ENCODE data around the gene CERS2. TPM values are rescaled to one million over a fixed set of nuclear protein-coding genes. Genes with fewer than 3 reads are reported as not detected.

The CERS2 gene
- total and polyA plus RNA-seq, 2 of the 13 experiments (the other 11 are each of a cell fraction or from before 2014, with no cell fraction given): 269 to 298 TPM

DNA sequence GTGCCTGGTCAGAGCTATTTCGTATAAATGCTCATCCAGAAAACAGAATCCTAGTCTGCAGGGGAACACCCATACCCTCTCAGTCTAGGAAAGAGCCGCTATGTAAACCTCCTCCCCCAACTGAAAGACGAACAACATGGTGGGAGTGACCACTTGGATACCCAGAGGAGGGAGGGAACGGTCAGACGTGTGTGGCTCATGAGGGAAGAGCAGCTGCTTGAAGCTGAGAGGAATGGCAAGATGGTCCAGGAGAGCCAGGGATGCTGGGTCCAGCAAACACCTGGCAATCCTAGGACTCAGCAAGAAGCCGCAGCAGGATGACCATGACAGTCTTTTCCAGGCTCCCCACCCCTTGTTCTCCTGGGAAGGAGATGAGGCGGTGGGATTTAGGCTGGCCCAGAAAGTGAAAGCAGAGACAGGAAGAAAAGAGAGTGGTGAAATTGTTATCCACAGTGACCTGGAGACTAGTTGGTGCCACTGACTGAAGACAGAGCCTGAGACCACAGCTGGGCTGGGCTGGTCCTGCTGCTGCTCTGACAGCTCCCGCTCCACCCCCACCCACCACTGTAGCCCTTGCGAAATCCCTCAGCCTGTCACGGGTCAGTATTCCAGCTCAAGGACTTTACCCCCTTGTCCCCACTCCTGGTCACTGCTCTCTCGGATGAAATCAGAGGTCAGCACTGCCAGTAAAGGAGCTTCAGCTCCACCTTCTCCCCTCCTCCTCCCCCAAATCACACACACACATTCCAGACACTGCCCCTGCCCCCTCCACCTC is 3.6 kb downstream of the CERS2 start (continued):
- peak; percentile 96 for TF ChIP-seq NR2C2 (CRISPR knock-in tag; IDR thresholded peaks at IDR 0.05; ENCODE audit: borderline replicate concordance)
- TF ChIP-seq NFE2L2 (IDR thresholded peaks at IDR 0.05; ENCODE audit: low read length): no peak
- no peak for TF ChIP-seq NFYC (CRISPR knock-in tag; IDR thresholded peaks at IDR 0.05)
- 0 out of 2 replicates have a peak, but pooled peaks have one; percentile 39 for TF ChIP-seq HOXD1 (CRISPR knock-in tag; IDR thresholded peaks at IDR 0.05)
- peak; percentile 60; the same call in 1 of the 2 replicates for TF ChIP-seq ZNF878 (CRISPR knock-in tag; IDR thresholded peaks at IDR 0.05)
- TF ChIP-seq ZFP36L1 (CRISPR knock-in tag; IDR thresholded peaks at IDR 0.05): no peak
- peak; percentile 70 for TF ChIP-seq BCL6 (CRISPR knock-in tag; IDR thresholded peaks at IDR 0.05)
- TF ChIP-seq STAG1 (CRISPR knock-in tag; IDR thresholded peaks at IDR 0.05): 0 out of 2 replicates have a peak, but pooled peaks have one; percentile 12
- no peak for TF ChIP-seq ZNF256 (CRISPR knock-in tag; conservative IDR thresholded peaks at IDR 0.05)
- TF ChIP-seq SMARCE1 (IDR thresholded peaks at IDR 0.05; ENCODE audit: borderline replicate concordance): no peak
- no peak for TF ChIP-seq ZNF496 (CRISPR knock-in tag; IDR thresholded peaks at IDR 0.05; ENCODE audit: insufficient replicate concordance)
- peak; percentile 88 for TF ChIP-seq NFKBIZ (CRISPR knock-in tag; IDR thresholded peaks at IDR 0.05)
- TF ChIP-seq ATAD3A (CRISPR knock-in tag; IDR thresholded peaks at IDR 0.05): no peak
- peak; percentile 87 for TF ChIP-seq TEAD3 (CRISPR knock-in tag; optimal IDR thresholded peaks at IDR 0.05; ENCODE audit: borderline replicate concordance)
- TF ChIP-seq ZNF75D (CRISPR knock-in tag; IDR thresholded peaks at IDR 0.05; ENCODE audit: borderline replicate concordance): no peak
- TF ChIP-seq NR2F2 (IDR thresholded peaks at IDR 0.05; ENCODE audit: borderline replicate concordance, low read depth): peak; percentile 88
- TF ChIP-seq CSRNP1 (CRISPR knock-in tag; IDR thresholded peaks at IDR 0.05): peak; percentile 72
- peak; percentile 98 for TF ChIP-seq GFI1 (CRISPR knock-in tag; IDR thresholded peaks at IDR 0.05; ENCODE audit: borderline replicate concordance)
- no peak for TF ChIP-seq YEATS2 (CRISPR knock-in tag; IDR thresholded peaks at IDR 0.05; ENCODE audit: borderline replicate concordance)
- 0 out of 2 replicates have a peak, but pooled peaks have one; percentile 58 for TF ChIP-seq KLF6 (CRISPR knock-in tag; IDR thresholded peaks at IDR 0.05)
- no peak for TF ChIP-seq ZKSCAN5 (CRISPR knock-in tag; IDR thresholded peaks at IDR 0.05)
- peak; percentile 80 for TF ChIP-seq POGZ (CRISPR knock-in tag; IDR thresholded peaks at IDR 0.05)
- TF ChIP-seq TBX3 (IDR thresholded peaks at IDR 0.05; ENCODE audit: borderline replicate concordance): peak; percentile 80; the same call in 1 of the 2 replicates
- 0 out of 2 replicates have a peak, but pooled peaks have one; percentile 80 for TF ChIP-seq ZBTB20 (CRISPR knock-in tag; IDR thresholded peaks at IDR 0.05; ENCODE audit: borderline replicate concordance, low read depth)
- no peak for TF ChIP-seq ZSCAN22 (CRISPR knock-in tag; IDR thresholded peaks at IDR 0.05)
- TF ChIP-seq, protein P1, sequence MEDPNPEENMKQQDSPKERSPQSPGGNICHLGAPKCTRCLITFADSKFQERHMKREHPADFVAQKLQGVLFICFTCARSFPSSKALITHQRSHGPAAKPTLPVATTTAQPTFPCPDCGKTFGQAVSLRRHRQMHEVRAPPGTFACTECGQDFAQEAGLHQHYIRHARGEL (CRISPR knock-in tag; IDR thresholded peaks at IDR 0.05): no peak
- peak; percentile 85; the same call in 1 of the 2 replicates for TF ChIP-seq TCF7 (IDR thresholded peaks at IDR 0.05; ENCODE audit: low read depth)
- 0 out of 2 replicates have a peak, but pooled peaks have one; percentile 28 for TF ChIP-seq ZNF83 (CRISPR knock-in tag; IDR thresholded peaks at IDR 0.05; ENCODE audit: borderline replicate concordance)
